H1 (cell line): ENCODE results near the gene RPRML. TPM values are rescaled to one million over a fixed set of nuclear protein-coding genes. Genes with fewer than 3 reads are reported as not detected.

ENCODE experiments used
- CTCF ChIA-PET: fragments of 300-600 bp; sonication (Branson Sonifier 250); formaldehyde crosslinking; loops from one replicate; lab custom pipeline; 2021; ENCODE audit not compliant: partially characterized antibody; lab: Charles Lee
- POLR2A ChIA-PET: fragments of 300-600 bp; sonication (Branson Sonifier 250); formaldehyde crosslinking; loops from one replicate; lab custom pipeline; 2021; ENCODE audit warnings: inconsistent platforms; ENCODE audit not compliant: partially characterized antibody; lab: Charles Lee
- DNase-seq, 2 experiments: peaks; one replicate each; pipeline versions ENCODE4 v3.0.0 to v3.0.0-alpha.2; 2010 to 2022; ENCODE audit warnings: low spot score in 2 of 2, low read depth in 1 of 2, mixed read lengths in 1 of 2
- FAIRE-seq: peaks from 2 replicates; lab custom pipeline; 2011; peaks lifted over from hg19 to GRCh38; lab: Jason Lieb, UNC
- H2AFZ ChIP-seq: 2 replicates; pipeline ENCODE4 v1.8.1; 2012; ENCODE audit warnings: low read length, inconsistent platforms
- H2AK5ac ChIP-seq: 2 replicates; pipeline ENCODE4 v1.6.1; 2013; ENCODE audit warnings: low read depth, low read length
- H2BK120ac ChIP-seq: replicated peaks from 2 replicates; pipeline ENCODE3; 2013; ENCODE audit warnings: low read depth, low read length, inconsistent platforms
- H2BK12ac ChIP-seq: 2 replicates; pipeline ENCODE4 v1.6.1; 2013; ENCODE audit warnings: low read depth, low read length
- H2BK15ac ChIP-seq: 2 replicates; pipeline ENCODE4 v1.6.1; 2013; ENCODE audit warnings: low read length
- H2BK20ac ChIP-seq: 2 replicates; pipeline ENCODE4 v1.6.1; 2013; ENCODE audit warnings: low read length
- H2BK5ac ChIP-seq: 2 replicates; pipeline ENCODE4 v1.6.1; 2013; ENCODE audit warnings: low read depth, low read length
- H3K14ac ChIP-seq: 2 replicates; pipeline ENCODE4 v1.6.1; 2013; ENCODE audit warnings: inconsistent platforms; ENCODE audit not compliant: insufficient read length
- H3K18ac ChIP-seq: 2 replicates; pipeline ENCODE4 v1.6.1; 2013; ENCODE audit warnings: low read length; ENCODE audit errors: extremely low read depth
- H3K23ac ChIP-seq: 2 replicates; pipeline ENCODE4 v1.6.1; 2013; ENCODE audit warnings: inconsistent platforms; ENCODE audit not compliant: insufficient read length
- H3K23me2 ChIP-seq: 2 replicates; pipeline ENCODE4 v1.6.1; 2013; ENCODE audit warnings: low read depth, low read length
- H3K27ac ChIP-seq: 2 replicates; pipeline ENCODE4 v1.6.1; 2011; ENCODE audit warnings: low read depth, low read length, inconsistent platforms
- H3K27me3 ChIP-seq, 4 experiments: replicated peaks in 1 of 4; 1 replicate in 1 of 4; 2 replicates in 3 of 4; pipeline versions ENCODE4 v1.6.1 to v1.8.1; 2011 to 2013; ENCODE audit warnings: low read length in 3 of 4, mild to moderate bottlenecking in 3 of 4, inconsistent platforms in 2 of 4, mixed read lengths in 2 of 4, moderate library complexity in 1 of 4; ENCODE audit not compliant: control insufficient read depth in 3 of 4, insufficient read depth in 3 of 4; ENCODE audit errors: extremely low read depth in 1 of 4
- H3K36me3 ChIP-seq, 4 experiments: 2 replicates each; pipeline versions ENCODE4 v1.6.1 to v1.8.1; 2011 to 2013; ENCODE audit warnings: mild to moderate bottlenecking in 4 of 4, low read length in 3 of 4, moderate library complexity in 2 of 4, control low read depth in 1 of 4, inconsistent platforms in 1 of 4; ENCODE audit not compliant: insufficient read depth in 4 of 4, control insufficient read depth in 2 of 4
- H3K4ac ChIP-seq: replicated peaks from 2 replicates; pipeline ENCODE3; 2013; ENCODE audit warnings: low read length, low read depth, mixed read lengths, inconsistent platforms; ENCODE audit not compliant: insufficient read length
- H3K4me1 ChIP-seq, 4 experiments: replicated peaks in 1 of 4; 1 replicate in 1 of 4; 2 replicates in 3 of 4; pipeline versions ENCODE4 v1.6.1 to v1.8.1; 2011 to 2013; ENCODE audit warnings: low read length in 3 of 4, inconsistent platforms in 2 of 4, mixed read lengths in 1 of 4; ENCODE audit not compliant: insufficient read depth in 4 of 4, control insufficient read depth in 3 of 4
- H3K4me2 ChIP-seq, 2 experiments: 2 replicates each; pipeline versions ENCODE4 v1.6.1 to v1.8.1; 2011 to 2013; ENCODE audit warnings: low read depth in 2 of 2, low read length in 2 of 2, control low read depth in 1 of 2, inconsistent platforms in 1 of 2, mild to moderate bottlenecking in 1 of 2; ENCODE audit not compliant: insufficient read depth in 1 of 2
- H3K4me3 ChIP-seq, 4 experiments: fragments of 200-600, 300-600 bp in 1 of 4; sonication (generic), shearing (Covaris generic), sonication (Bioruptor Twin) in 1 of 4; 2 replicates each; pipeline versions ENCODE4 v1.5.1 to v1.8.1; 2011 to 2016; ENCODE audit warnings: low read length in 4 of 4, low read depth in 3 of 4, control low read depth in 2 of 4, inconsistent platforms in 2 of 4, mild to moderate bottlenecking in 2 of 4, mixed read lengths in 1 of 4, moderate library complexity in 1 of 4; ENCODE audit not compliant: insufficient read depth in 2 of 4; ENCODE audit errors: extremely low read depth in 1 of 4
- H3K56ac ChIP-seq: replicated peaks from 2 replicates; pipeline ENCODE3; 2013; ENCODE audit warnings: low read depth, mild to moderate bottlenecking, mixed read lengths, low read length, inconsistent platforms; ENCODE audit not compliant: insufficient read length
- H3K79me1 ChIP-seq: 2 replicates; pipeline ENCODE4 v1.6.1; 2013; ENCODE audit warnings: low read depth, low read length, control low read depth
- H3K79me2 ChIP-seq, 2 experiments: 2 replicates each; pipeline versions ENCODE4 v1.6.1 to v1.8.1; 2012 to 2013; ENCODE audit warnings: low read length in 2 of 2, mild to moderate bottlenecking in 2 of 2, inconsistent platforms in 1 of 2; ENCODE audit not compliant: insufficient read depth in 2 of 2, control insufficient read depth in 1 of 2
- H3K9ac ChIP-seq, 4 experiments: replicated peaks in 1 of 4; 1 replicate in 1 of 4; 2 replicates in 3 of 4; pipeline versions ENCODE4 v1.6.1 to v1.8.1; 2011 to 2013; ENCODE audit warnings: low read depth in 3 of 4, low read length in 3 of 4, control low read depth in 2 of 4, mild to moderate bottlenecking in 2 of 4, moderate library complexity in 2 of 4, inconsistent platforms in 1 of 4; ENCODE audit errors: extremely low read depth in 1 of 4
- H3K9me3 ChIP-seq, 2 experiments: 2 replicates each; pipeline versions ENCODE4 v1.6.1 to v1.8.1; 2012 to 2013; ENCODE audit warnings: mild to moderate bottlenecking in 2 of 2, moderate library complexity in 2 of 2, control low read depth in 1 of 2, inconsistent platforms in 1 of 2, low read depth in 1 of 2, low read length in 1 of 2, mixed read lengths in 1 of 2; ENCODE audit not compliant: insufficient read depth in 2 of 2
- H4K20me1 ChIP-seq, 2 experiments: replicated peaks in 1 of 2; 2 replicates each; pipeline versions ENCODE3 to v1.8.1; 2011 to 2013; ENCODE audit warnings: inconsistent platforms in 2 of 2, low read length in 2 of 2, mild to moderate bottlenecking in 1 of 2; ENCODE audit not compliant: insufficient read depth in 2 of 2, control insufficient read depth in 1 of 2
- H4K5ac ChIP-seq: 2 replicates; pipeline ENCODE4 v1.6.1; 2013; ENCODE audit warnings: low read length, low read depth, mixed read lengths, inconsistent platforms; ENCODE audit not compliant: insufficient read length
- H4K8ac ChIP-seq: 2 replicates; pipeline ENCODE4 v1.8.0; 2013; ENCODE audit warnings: mild to moderate bottlenecking, moderate library complexity, low read length, inconsistent platforms; ENCODE audit not compliant: insufficient read depth; ENCODE audit errors: extremely low read depth
- H4K91ac ChIP-seq: replicated peaks from 2 replicates; pipeline ENCODE3; 2013; ENCODE audit warnings: low read length, mixed read lengths, inconsistent platforms; ENCODE audit not compliant: insufficient read length
- SIX5 ChIP-seq: IDR thresholded peaks from 2 replicates; pipeline ENCODE4 v1.6.1; 2011; ENCODE audit warnings: mild to moderate bottlenecking, low read depth, low read length
- WGBS, 2 experiments: shearing (Covaris generic) in 1 of 2; methylation state at CpG; one replicate each; pipeline versions ENCODE4 v1.1.6 to v1.1.7; 2013 to 2015; ENCODE audit warnings: low lambda C conversion rate in 2 of 2, mixed read lengths in 2 of 2, inconsistent platforms in 1 of 2, low coverage in 1 of 2, missing lambda C conversion rate in 1 of 2; ENCODE audit not compliant: insufficient replicate concordance in 2 of 2, insufficient coverage in 1 of 2, insufficient read length in 1 of 2; ENCODE audit errors: extremely low coverage in 1 of 2, missing lambda C conversion rate in 1 of 2; 5-methylcytosine and 5-hydroxymethylcytosine counted together
- polyA plus RNA-seq, 7 experiments: library from polyadenylated mRNA; depleted of rRNA in 3 of 7; stranded (reverse) in 5 of 7; unstranded in 2 of 7; fragments of >200 nt in 5 of 7; fragments of 200-250 nt in 2 of 7; gene quantifications; 1 replicate in 5 of 7; 2 replicates in 1 of 7; 4 replicates in 1 of 7; pipeline versions ENCODE4 v1.2.1 to v1.2.3, GENCODE V29; 2011 to 2013; ENCODE audit warnings: missing spikeins in 2 of 7, mixed read lengths in 2 of 7
- total RNA-seq: library from RNA; stranded (reverse); fragmentation: NEBNext Ultra II Directional; extraction: Animal tissue kit (Norgen Biotek cat#: 25700); gene quantifications from 2 replicates; pipeline ENCODE4 v1.2.1, GENCODE V29; 2021

Gene RPRML
- total and polyA plus RNA-seq, 2 of the 8 experiments (the other 6 are each of a cell fraction or from before 2014, with no cell fraction given) = 3.5 to 5.5 TPM

- Histone ChIP-seq H3K4me3 (no peak overlapping the region), H3K9ac (no peak overlapping the region), H3K4me1 (no peaks in the 10 kb centered on the region), H2AFZ (no peak overlapping the region), H3K23ac (no peak overlapping the region), H3K23me2 (no peaks in the 10 kb centered on the region), H4K20me1 (peaks cover 6 to 12% of the 10 kb centered on the region in 2 experiments), H2BK120ac (no peak overlapping the region), H3K9me3 (no peaks in the 10 kb centered on the region), H2AK5ac (no peak overlapping the region), H2BK20ac (no peak overlapping the region), H2BK15ac (no peak overlapping the region), H2BK12ac (no peak overlapping the region), H4K5ac (no peak overlapping the region), H3K56ac (no peak overlapping the region), H3K18ac (no peak overlapping the region), H3K79me1 (peaks cover 17% of the 10 kb centered on the region), H4K91ac (no peak overlapping the region), H3K4me2 (no peak overlapping the region), H3K4ac (no peak overlapping the region), H3K36me3 (peaks cover 19 to 50% (median 32%) of the 10 kb centered on the region in 4 experiments), H3K27me3 (no peaks in the 10 kb centered on the region; a peak in 1 of 7 replicates), H2BK5ac (no peak overlapping the region), H4K8ac (no peak overlapping the region), H3K14ac (no peak overlapping the region), H3K27ac (no peak overlapping the region), H3K79me2 (peaks cover 5 to 51% of the 10 kb centered on the region in 2 experiments; a peak in 3 of 4 replicates)
- ChIA-PET POLR2A (no interaction called here), CTCF (interaction anchor here (1.3 to 1.4 kb wide), 2 partner anchors 12 to 14 kb away, joined by 5 to 7 read pairs; no protein-coding TSS in a partner anchor)
- FAIRE-seq (no peak), DNase-seq (no peak)
- TF ChIP-seq SIX5 = no peak
- WGBS, 2 experiments = 90% methylated on average over 6 of the region's 6 CpGs; no CpG with 5 or more reads in 1 of the 2 experiments
Measured at GRCh38 chr17:46929413-46929812, 49.6 kb downstream of the RPRML start.
